Gastrocnemius medialis (tissue), 4 donors: Measurements from ENCODE around the gene PLAC1. TPM values are rescaled to one million over a fixed set of nuclear protein-coding genes. Genes with fewer than 3 reads are reported as not detected.

Experiments used
- ATAC-seq, 2 donors: fragments of 150-250 bp; one replicate each; pipeline ENCODE4 v1.9.1; 2016
- DNase-seq, 2 donors: peaks; one replicate each; pipeline ENCODE4 v3.0.0-alpha.2; 2019
- H3K27ac ChIP-seq, 4 donors: fragments of 200-600 bp; sonication (generic); 1 replicate in 1 of 4; 2 replicates in 3 of 4; pipeline ENCODE4 v1.5.1; 2016 to 2018; ENCODE audit warnings: mild to moderate bottlenecking in 2 of 4, moderate library complexity in 1 of 4
- H3K27me3 ChIP-seq, 3 donors: fragments of 200-600 bp; sonication (generic) in 2 of 3; 1 replicate in 1 of 3; 2 replicates in 2 of 3; pipeline versions ENCODE4 v1.5.1 to v1.6.0; 2016 to 2019; ENCODE audit warnings: mild to moderate bottlenecking in 1 of 3, moderate library complexity in 1 of 3
- H3K36me3 ChIP-seq, 2 donors: fragments of 200-600 bp; sonication (generic) in 1 of 2; one replicate each; pipeline ENCODE4 v1.5.1; 2017 to 2018
- H3K4me1 ChIP-seq, 2 donors: fragments of 200-600 bp; sonication (generic) in 1 of 2; one replicate each; pipeline ENCODE4 v1.5.1; 2016 to 2017; ENCODE audit warnings: mild to moderate bottlenecking in 2 of 2
- H3K4me3 ChIP-seq, 4 donors: fragments of 200-600 bp; sonication (generic) in 3 of 4; 1 replicate in 1 of 4; 2 replicates in 3 of 4; pipeline ENCODE4 v1.5.1; 2016 to 2019; ENCODE audit warnings: mild to moderate bottlenecking in 2 of 4
- H3K9me3 ChIP-seq, 3 donors: fragments of 200-600 bp; sonication (generic) in 2 of 3; 1 replicate in 1 of 3; 2 replicates in 2 of 3; pipeline ENCODE4 v1.5.1; 2016 to 2019
- POLR2A ChIP-seq, 2 donors: fragments of 450-650 bp; IDR thresholded peaks; one replicate each; pipeline ENCODE4 v1.6.1; 2017; ENCODE audit warnings: antibody characterized with exemption in 2 of 2, mild to moderate bottlenecking in 2 of 2, moderate library complexity in 2 of 2
- in situ Hi-C, 4 donors: fragments of 200-750 bp; cut with MboI; loops; one replicate each; pipeline versions ENCODE4 v1.15.0 to v1.8.0; 2017; ENCODE audit warnings: low sequenced_read_pairs in 4 of 4
- intact Hi-C: fragments of 100-400 bp; cut with DNase I; formaldehyde crosslinking; loops from one replicate; pipeline ENCODE4 v1.15.1; 2023; ENCODE audit warnings: low total_unique reads
- total RNA-seq, 4 donors: library from RNA; depleted of rRNA; stranded (reverse); fragments of >200 nt; gene quantifications; one replicate each; pipeline versions ENCODE4 v1.1.0 to v1.2.3, GENCODE V29; 2016
- TF ChIP-seq, protein P1 (sequence below), 5 experiments: fragments of 450-650 bp in 3 of 5; fragments of 200-600 bp in 2 of 5; sonication (generic) in 2 of 5; IDR thresholded peaks in 4 of 5; conservative IDR thresholded peaks in 1 of 5; 1 replicate in 4 of 5; 2 replicates in 1 of 5; pipeline ENCODE4 v1.5.1; 2016 to 2019; ENCODE audit warnings: antibody characterized with exemption in 5 of 5, mild to moderate bottlenecking in 3 of 5, moderate library complexity in 3 of 5

Gene PLAC1
- total RNA-seq, 4 donors from 2014 or later, result not detected

DNA sequence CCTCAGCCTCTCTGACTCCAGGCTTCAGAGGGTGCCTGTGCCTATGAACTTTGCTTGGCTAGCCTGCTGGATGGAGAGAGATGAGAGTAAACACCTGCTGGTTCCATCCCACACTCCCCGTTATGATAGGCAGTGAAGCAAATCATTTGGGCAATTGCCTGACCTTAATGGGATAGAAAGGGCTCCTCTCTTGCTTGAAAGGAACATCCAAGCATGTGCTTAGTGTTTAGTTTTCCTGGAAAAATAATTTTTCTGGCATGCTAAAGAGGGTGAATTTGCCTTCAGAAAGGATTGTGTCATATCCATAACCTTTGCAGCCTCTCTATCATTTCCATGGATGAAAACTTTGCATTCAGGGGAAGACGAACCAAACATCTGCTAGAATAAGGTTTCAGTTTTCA, 10.8 kb downstream of the PLAC1 start:
- intact Hi-C loops (no loop called here), in situ Hi-C loops (no loop called here)
- H3K27ac ChIP-seq, result no peak overlapping the region
- no peaks in the 10 kb centered on the region for H3K9me3 ChIP-seq
- TF ChIP-seq, protein P1, sequence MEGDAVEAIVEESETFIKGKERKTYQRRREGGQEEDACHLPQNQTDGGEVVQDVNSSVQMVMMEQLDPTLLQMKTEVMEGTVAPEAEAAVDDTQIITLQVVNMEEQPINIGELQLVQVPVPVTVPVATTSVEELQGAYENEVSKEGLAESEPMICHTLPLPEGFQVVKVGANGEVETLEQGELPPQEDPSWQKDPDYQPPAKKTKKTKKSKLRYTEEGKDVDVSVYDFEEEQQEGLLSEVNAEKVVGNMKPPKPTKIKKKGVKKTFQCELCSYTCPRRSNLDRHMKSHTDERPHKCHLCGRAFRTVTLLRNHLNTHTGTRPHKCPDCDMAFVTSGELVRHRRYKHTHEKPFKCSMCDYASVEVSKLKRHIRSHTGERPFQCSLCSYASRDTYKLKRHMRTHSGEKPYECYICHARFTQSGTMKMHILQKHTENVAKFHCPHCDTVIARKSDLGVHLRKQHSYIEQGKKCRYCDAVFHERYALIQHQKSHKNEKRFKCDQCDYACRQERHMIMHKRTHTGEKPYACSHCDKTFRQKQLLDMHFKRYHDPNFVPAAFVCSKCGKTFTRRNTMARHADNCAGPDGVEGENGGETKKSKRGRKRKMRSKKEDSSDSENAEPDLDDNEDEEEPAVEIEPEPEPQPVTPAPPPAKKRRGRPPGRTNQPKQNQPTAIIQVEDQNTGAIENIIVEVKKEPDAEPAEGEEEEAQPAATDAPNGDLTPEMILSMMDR (IDR thresholded peaks at IDR 0.05 in 4 of 5, conservative IDR thresholded peaks at IDR 0.05 in 1 of 5), result no peak
- TF ChIP-seq POLR2A (IDR thresholded peaks at IDR 0.05), result no peak
- no peak for DNase-seq
- H3K36me3 ChIP-seq, result no peaks in the 10 kb centered on the region
- H3K4me3 ChIP-seq, result no peak overlapping the region
- no peaks in the 10 kb centered on the region for H3K27me3 ChIP-seq
- no peaks in the 10 kb centered on the region for H3K4me1 ChIP-seq
- no peak for ATAC-seq

DNA sequence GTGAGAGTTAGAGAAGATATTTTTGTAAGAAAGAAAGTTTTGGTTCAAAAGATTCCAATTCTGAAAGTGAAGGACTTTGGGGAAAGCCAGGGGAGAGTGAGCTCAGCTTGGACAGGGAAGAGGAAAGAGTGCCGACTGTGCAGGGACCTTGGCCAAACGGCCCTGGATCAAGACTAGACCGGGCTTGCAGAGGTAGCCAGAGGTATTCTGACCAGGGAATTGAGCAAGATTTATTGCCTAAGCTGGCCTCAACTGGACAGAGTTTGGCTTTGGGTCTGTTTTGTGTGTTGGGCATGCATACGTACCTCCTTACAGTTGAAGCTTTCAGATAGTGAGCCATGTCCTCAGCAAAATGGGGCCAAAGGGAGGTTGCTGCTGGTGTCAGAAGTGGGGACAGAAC, 11.6 kb downstream of the PLAC1 start:
- no peaks in the 10 kb centered on the region for H3K27me3 ChIP-seq
- ATAC-seq (peak; percentile 60 to 96), DNase-seq (peak in 1 of 2 donors; percentile 47)
- H3K4me1 ChIP-seq, result no peaks in the 10 kb centered on the region
- H3K9me3 ChIP-seq, result no peaks in the 10 kb centered on the region
- H3K27ac ChIP-seq, result no peak overlapping the region
- H3K4me3 ChIP-seq, result no peak overlapping the region
- in situ Hi-C loops, result no loop called here
- intact Hi-C loops, result no loop called here
- H3K36me3 ChIP-seq, result no peaks in the 10 kb centered on the region
- TF ChIP-seq, protein P1 (IDR thresholded peaks at IDR 0.05 in 4 of 5, conservative IDR thresholded peaks at IDR 0.05 in 1 of 5), result no peak
- TF ChIP-seq POLR2A (IDR thresholded peaks at IDR 0.05), result no peak

DNA sequence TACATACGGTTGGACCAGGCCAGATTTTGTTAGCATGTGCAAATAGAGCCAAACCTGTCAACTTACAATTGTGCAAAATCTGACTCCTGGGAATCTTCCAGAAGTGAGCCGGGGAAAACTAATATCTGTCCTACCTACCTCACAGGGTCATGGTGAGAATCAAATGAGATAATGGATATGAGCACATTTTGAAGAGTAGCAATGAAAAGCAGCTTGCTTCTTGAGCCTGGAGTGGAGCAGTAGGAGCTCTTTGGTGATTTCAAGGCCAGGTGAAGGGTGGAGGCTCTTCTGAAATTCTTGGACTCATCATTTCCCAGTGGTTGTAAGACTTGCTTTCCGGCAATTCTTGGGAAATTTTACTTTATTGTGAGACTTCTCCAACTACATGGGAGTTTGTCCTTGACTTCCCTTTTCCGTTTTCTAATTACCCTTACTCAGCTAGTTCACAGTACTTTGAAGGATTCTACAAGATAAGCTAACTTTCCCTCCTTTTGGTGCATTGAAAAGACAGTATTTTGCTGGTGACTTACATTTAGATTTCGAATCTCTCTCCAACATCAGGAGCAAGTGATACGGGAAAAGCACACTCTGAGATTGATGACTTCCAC, 12.2 kb downstream of the PLAC1 start:
- ATAC-seq (no peak), DNase-seq (no peak)
- Histone ChIP-seq H3K36me3 (no peaks in the 10 kb centered on the region), H3K27me3 (no peaks in the 10 kb centered on the region), H3K27ac (no peak overlapping the region), H3K4me3 (no peak overlapping the region), H3K9me3 (no peaks in the 10 kb centered on the region), H3K4me1 (no peaks in the 10 kb centered on the region)
- in situ Hi-C loops, result no loop called here
- TF ChIP-seq, protein P1 (IDR thresholded peaks at IDR 0.05 in 4 of 5, conservative IDR thresholded peaks at IDR 0.05 in 1 of 5), result no peak
- TF ChIP-seq POLR2A (IDR thresholded peaks at IDR 0.05), result no peak
- intact Hi-C loops, result no loop called here

DNA sequence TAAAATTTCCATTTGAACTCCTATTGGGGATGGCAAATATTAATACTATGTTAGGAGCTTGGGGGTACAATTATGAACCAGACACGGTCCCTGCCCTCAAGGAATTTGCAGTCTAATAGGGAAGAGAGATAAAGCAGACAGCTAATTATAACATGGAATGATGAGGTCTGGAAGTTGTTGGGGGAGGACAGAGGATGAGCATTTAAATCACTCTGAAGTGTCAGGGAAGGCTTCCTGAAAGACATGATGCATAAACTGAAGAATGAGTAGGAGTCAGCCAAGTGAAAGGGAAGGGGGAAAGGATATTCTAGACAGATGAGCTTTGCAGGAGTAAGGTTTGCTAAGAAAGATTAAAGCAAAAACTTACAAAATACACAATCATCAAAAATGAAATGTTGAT, 15.9 kb downstream of the PLAC1 start:
- Histone ChIP-seq H3K9me3 (no peaks in the 10 kb centered on the region), H3K4me1 (no peaks in the 10 kb centered on the region), H3K27me3 (no peaks in the 10 kb centered on the region), H3K4me3 (no peak overlapping the region), H3K27ac (no peak overlapping the region), H3K36me3 (no peaks in the 10 kb centered on the region)
- TF ChIP-seq, protein P1 (IDR thresholded peaks at IDR 0.05 in 4 of 5, conservative IDR thresholded peaks at IDR 0.05 in 1 of 5), result no peak
- no peak for TF ChIP-seq POLR2A (IDR thresholded peaks at IDR 0.05)
- ATAC-seq (no peak), DNase-seq (no peak)
- intact Hi-C loops (no loop called here), in situ Hi-C loops (no loop called here)

DNA sequence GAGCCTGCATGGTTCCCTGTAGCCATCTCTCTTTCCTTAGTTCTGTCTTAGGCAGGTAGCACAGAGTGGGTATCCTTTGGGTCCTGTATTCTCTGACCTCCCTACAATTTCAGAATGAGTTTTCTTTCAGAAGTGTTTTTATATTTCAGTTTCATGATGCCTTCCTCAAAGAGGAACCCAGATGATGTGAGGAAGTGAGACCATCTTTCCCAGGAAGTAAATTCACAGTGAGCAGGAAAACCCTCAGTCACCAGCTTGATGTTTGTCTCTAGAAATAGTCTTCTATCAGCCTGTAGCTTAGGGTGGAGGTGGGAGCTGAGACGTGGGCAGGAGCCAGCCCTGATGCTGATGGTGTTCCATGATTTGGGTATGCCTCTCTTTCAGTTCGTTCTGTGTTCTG, 16.9 kb downstream of the PLAC1 start:
- TF ChIP-seq POLR2A (IDR thresholded peaks at IDR 0.05), result no peak
- TF ChIP-seq, protein P1 (IDR thresholded peaks at IDR 0.05 in 4 of 5, conservative IDR thresholded peaks at IDR 0.05 in 1 of 5), result no peak
- ATAC-seq, result no peak
- in situ Hi-C loops (no loop called here), intact Hi-C loops (no loop called here)
- Histone ChIP-seq H3K4me1 (no peaks in the 10 kb centered on the region), H3K27ac (no peak overlapping the region), H3K4me3 (no peak overlapping the region), H3K36me3 (no peaks in the 10 kb centered on the region), H3K27me3 (no peaks in the 10 kb centered on the region), H3K9me3 (no peaks in the 10 kb centered on the region)
- no peak for DNase-seq
